HCT116 (cell line): ENCODE data around the gene RUVBL1.

Experiments
- CEBPB ChIP-seq: IDR thresholded peaks from 2 replicates; pipeline ENCODE4 v1.6.1; 2012; ENCODE audit warnings: low read depth
- CTCF ChIP-seq, 3 experiments: fragments of 200-600 bp in 1 of 3; sonication (generic) in 1 of 3; IDR thresholded peaks in 2 of 3; conservative IDR thresholded peaks in 1 of 3; 2 replicates each; pipeline ENCODE4 v1.5.1; 2012 to 2017; ENCODE audit warnings: low read depth in 2 of 3, low read length in 2 of 3, antibody characterized with exemption in 1 of 3, borderline replicate concordance in 1 of 3, control low read depth in 1 of 3, mild to moderate bottlenecking in 1 of 3, mixed read lengths in 1 of 3, mixed run types in 1 of 3, moderate library complexity in 1 of 3; ENCODE audit not compliant: insufficient read depth in 1 of 3
- EZH2 ChIP-seq: fragments of 200-600 bp; sonication (generic); IDR thresholded peaks from 2 replicates; pipeline ENCODE4 v1.6.1; 2017; ENCODE audit warnings: antibody characterized with exemption, mixed run types
- EZH2phosphoT487 ChIP-seq: fragments of 200-600 bp; IDR thresholded peaks from 2 replicates; pipeline ENCODE4 v1.6.1; 2018; ENCODE audit warnings: antibody characterized with exemption, borderline replicate concordance
- POLR2A ChIP-seq: IDR thresholded peaks from 2 replicates; pipeline ENCODE4 v1.7.0; 2011; ENCODE audit warnings: borderline replicate concordance; ENCODE audit not compliant: insufficient read depth, insufficient read length; ENCODE audit errors: extremely low read depth
- RAD21 ChIP-seq: IDR thresholded peaks from 2 replicates; pipeline ENCODE4 v1.6.1; 2012; ENCODE audit warnings: low read depth, mild to moderate bottlenecking
- SIN3A ChIP-seq: IDR thresholded peaks from 2 replicates; pipeline ENCODE4 v1.6.1; 2012; ENCODE audit warnings: low read depth
- TCF7L2 ChIP-seq: IDR thresholded peaks from 2 replicates; pipeline ENCODE4 v1.7.0; 2011; ENCODE audit warnings: borderline replicate concordance, inconsistent platforms; ENCODE audit not compliant: insufficient read depth, insufficient read length; ENCODE audit errors: extremely low read depth

GRCh38 chr3:128074851-128075521 is 48.6 kb downstream of the RUVBL1 start:
- TF ChIP-seq CTCF (IDR thresholded peaks at IDR 0.05 in 2 of 3, conservative IDR thresholded peaks at IDR 0.05 in 1 of 3; ENCODE audit: borderline replicate concordance in 1 of 3, insufficient read depth in 1 of 3, low read depth in 2 of 3, low read length in 2 of 3) (no peak), SIN3A (no peak), EZH2phosphoT487 (no peak), EZH2 (no peak), POLR2A (no peak), RAD21 (no peak), TCF7L2 (no peak), CEBPB (no peak)
